Measurements from ENCODE around the gene DEGS2.

The DEGS2 gene

DNA sequence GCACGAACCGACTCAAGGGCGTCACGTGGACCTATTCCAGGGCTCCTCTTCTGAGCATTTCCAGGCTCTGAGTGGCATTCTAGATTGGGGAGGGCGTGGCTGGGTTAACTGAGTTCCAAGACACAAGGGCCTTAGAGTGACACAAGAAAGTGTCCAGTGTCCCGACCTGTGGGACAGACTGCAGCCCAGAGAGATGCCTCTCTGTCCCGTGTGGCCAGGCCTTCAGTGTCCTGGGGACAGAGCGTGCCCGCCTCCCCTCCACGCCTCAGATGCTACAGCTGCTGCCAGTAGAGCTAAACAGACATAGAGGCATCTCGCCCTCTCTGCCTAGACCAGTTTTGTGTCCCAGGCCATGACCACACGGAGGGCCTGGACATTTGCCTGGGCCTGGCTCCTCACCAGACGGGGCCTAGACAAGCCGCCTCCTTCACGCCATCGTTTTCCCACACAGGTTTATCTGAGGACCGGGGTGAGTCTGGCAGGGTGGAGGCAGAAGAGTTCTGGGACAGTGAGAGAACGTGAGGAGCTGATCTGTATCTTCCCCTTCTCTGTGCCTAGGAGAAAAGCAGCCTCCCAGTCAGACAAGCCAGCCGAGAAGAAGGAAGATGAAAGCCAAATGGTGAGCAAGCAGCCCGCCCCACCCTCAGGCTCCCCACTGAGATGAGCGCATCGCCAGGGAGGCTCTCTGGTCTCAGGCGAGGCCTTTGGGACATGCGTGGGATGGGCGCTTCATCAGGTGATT, 27.1 kb downstream of the DEGS2 start:
- DNase-seq (ENCODE audit: low spot score): no peak

DNA sequence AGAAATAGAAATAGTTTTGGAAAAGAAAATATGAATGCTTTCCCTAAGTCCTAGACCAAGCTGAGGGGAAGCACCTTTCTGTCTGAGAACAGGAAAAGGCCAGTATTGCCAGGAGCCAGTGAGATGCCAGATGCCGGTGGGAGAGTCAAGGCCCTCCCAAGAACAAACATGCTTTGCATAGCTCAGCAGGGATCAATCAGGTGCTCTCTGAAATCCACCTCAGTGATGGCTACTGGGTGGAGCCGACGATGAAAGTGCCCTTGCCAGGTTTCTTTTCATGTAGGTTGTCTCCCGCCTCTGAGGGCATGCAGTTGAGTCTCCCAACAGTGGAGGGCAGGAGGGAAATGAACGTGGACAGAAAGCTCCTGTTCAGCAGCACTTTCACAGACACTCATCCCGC, 28.3 kb downstream of the DEGS2 start:
- DNase-seq (ENCODE audit: low spot score): no peak

DNA sequence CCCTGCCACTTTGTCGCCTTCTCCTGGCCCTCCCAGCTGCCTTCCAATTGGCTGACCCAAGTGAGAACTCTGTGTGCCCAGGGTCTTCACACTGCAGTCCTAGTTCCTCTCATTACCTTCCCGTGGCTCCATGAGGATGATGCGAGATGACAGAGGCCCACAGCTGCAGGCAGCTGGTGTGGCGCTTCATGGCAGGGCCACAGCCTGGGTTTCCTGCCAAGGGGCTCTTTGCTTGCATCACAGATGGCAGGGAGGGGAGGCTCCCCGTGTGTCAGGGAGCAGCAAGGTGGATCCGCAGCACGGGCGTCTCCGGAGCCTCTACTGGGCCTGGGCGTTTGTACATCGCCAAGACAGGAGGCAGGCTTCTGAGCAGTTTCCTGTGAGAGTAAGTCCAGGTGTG, 28.9 kb downstream of the DEGS2 start:
- DNase-seq (ENCODE audit: low spot score): no peak

DNA sequence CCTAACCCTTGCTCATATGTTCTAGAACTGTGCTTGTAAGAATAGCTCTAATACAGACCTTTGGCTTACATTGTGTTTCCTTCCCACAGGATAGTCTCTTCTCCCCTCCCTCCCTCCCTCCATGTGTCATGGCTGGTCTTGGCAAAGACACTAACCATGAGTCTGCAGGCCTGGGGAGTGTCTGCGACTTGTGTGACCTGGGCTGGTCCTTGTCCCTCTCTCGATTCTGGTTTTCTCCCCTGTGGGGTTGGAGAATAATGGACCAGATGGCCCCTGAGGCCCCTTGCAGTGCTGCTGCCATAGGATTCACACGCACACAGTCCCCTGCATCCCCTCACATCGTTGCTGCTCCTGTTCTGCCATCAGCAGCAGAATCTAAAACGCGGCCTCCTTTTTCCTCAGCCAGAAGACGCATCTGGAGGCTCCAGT, 30.3 kb downstream of the DEGS2 start:
- no peak for DNase-seq (ENCODE audit: low spot score)

DNA sequence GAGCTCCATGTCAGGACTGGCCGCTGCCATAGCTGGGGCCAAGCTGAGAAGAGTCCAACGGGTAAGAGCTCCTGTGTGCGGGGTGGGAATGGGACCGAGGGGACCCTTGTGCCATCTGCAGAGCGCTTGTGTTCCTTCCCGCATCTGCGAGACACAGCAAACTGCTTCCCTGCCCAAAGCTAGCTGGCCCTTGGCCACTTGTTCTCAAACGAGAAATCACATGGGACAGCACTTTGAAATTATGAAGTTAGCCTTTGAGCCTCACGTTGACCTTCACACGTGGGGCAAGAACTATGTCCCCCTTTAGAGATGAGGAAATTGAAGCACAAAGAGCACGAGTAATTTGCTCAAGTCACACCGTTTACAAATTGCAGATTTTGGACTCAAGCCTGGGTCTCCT, 30.8 kb downstream of the DEGS2 start:
- DNase-seq (ENCODE audit: low spot score): no peak

DNA sequence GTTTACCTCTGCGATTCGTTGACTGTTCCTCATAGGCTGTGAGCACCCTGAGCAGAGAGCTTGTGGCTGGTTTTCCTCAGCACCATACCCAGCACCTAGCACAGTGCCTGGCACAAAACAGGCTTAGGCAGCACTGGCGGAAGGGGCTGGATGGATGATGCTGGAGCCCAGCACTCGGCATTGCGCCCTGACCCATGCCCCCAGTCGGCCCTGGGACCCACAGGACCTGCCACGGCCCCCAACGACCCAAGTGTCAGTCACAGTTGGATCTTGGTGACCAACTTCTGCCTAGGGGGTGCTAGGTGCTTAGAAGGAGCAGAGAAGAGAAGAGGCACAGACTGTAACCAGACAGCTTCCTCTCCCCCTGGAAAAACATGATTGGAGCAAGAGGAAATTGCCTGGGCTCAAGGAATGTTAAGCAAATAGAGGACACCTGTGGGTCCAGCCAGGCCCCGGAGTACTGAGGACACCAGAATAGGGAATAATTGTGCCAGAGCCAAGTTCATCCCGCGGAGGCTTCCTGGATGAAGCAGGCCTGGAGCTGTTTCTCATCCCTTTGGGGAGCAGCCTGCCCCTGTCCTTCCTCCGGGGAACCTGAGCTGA, 31.5 kb downstream of the DEGS2 start:
- DNase-seq (ENCODE audit: low spot score): no peak

DNA sequence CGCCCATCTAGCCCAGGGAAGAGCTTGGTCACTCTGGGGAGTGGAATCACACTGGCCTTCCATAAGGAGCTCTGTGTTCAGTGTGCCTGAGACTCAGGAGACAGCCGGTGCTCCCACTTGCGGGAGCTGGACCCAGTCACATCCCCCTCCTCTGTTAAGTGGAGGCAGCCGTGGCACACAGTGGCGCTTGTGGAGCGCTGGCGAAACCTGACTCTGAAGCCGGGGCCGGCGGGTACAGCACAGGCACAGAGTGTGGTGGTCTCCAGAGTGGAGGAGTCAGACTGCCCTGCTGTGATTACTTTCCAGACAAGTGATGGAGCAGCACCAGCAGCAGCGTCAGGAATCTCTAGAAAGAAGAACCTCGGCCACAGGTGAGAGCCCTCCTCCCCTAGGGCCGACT, 33.0 kb downstream of the DEGS2 start:
- DNase-seq (ENCODE audit: low spot score): no peak

DNA sequence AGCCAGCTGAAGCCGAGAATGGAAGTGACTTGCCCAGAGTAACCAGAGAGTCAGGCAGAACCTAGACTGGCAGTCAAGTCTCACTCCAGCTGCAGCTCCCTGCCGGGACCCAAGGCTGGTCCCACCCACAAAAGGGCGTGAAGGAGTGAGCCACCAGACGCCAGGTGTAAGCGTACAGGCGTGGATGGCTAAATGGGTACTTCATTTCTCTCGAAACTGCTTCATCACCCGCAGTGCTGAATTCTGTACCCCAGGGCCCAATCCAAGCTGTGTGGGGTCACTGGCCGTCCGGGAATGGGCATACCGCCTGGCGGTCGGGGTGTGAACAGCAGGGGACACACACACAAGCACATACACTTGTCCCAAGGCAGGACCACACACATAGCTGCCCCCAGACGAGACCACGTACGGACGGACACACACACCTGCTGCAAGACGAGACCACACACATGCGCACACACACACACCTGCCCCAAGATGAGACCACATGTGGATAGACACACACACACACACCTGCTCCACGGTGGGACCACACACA, 34.8 kb downstream of the DEGS2 start:
- DNase-seq (ENCODE audit: low spot score): no peak

DNA sequence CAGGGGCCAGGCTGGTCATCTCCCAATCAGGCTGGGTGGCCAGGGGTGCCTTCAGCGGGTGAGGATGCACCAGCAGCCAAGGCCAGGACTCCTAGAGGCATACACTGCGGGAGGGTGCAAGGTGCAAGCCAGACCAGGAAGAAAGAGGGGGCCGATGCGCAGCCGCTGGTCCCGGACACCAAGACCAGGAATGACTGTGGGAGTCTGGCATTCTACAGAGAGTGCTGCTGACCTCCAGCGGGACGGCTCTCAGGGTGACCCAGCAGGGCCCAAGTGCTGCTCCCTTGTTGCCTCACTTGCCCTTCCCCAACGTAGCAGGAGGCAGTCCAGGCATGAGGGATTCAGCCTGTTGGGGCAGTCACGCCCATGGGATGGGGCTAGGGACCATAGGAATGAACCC, 35.8 kb downstream of the DEGS2 start:
- DNase-seq (ENCODE audit: low spot score): no peak

DNA sequence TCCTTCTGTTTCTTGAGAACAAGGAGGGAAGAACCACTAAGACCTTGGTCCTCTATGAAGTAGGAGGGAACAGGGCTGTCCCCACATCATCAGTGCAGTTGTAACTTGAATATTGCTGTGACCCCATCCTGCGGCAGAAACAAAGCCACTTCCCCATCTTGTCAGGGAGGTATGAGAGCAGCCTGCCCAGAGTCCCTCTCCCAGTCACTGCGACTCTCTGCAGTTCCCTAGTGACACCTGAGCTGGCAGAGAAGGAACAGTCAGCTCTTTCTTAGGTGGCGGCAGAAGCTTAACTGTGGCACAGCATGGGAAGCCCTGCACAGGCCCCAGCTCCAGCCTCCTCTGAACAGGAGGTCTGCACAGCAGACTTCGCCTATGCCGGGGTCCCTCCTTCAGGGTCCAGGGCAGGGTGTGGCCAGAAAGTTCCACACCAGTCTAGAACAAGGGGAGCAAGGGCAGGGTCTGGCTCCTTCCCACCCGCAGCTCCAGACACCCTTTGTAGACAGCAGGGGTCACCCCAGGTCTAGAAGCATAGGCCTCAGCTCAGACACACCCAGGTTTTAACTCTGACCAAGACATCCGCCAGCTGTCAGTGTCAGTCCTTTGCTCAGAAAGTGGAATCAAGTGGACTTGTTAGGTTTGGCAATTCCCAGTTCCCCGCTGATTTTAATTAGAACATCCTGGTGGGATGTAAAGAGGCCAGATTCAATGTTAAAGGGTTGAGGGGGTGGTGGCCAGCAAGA, 36.8 kb downstream of the DEGS2 start:
- no peak for DNase-seq (ENCODE audit: low spot score)

DNA sequence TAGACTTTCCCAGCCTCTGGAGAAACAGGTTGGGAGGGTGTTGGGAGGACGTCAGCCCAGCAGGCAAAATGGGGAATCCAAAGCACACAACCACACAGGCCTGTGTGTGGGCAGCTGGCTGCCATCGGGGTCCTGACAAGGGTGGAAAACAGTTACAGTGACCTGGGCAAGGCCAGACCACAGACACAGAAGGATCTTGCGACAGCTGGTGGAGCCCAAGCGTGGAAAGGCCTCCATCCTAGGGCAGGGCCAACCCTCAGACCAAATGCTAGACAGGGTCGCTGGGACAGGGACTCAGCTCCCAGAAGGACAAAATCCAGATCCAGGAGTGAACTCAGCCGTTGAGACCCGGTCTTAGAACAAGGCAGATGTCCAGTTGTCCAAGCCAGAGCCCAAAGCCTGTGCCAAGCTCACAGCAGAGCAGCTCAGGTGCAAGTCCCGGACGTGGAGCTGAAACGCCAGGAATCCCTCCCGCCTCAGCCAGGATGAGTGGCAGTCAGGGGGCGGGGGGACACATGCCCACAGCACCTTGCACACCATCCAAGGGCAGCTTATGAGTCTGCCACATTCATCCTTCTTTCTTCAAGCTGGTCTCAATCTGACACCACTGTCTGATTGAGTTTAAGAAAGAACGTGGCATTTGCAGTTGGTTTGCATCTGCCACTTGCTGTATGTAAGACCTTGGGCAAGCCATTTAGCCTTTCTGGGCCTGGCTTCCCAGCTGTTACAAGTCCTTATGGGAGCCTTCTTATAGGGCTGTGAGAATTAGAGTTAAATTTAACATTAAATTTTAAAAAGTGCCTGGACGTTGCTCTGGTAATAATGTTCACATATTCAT, 37.6 kb downstream of the DEGS2 start:
- DNase-seq (ENCODE audit: low spot score): no peak

DNA sequence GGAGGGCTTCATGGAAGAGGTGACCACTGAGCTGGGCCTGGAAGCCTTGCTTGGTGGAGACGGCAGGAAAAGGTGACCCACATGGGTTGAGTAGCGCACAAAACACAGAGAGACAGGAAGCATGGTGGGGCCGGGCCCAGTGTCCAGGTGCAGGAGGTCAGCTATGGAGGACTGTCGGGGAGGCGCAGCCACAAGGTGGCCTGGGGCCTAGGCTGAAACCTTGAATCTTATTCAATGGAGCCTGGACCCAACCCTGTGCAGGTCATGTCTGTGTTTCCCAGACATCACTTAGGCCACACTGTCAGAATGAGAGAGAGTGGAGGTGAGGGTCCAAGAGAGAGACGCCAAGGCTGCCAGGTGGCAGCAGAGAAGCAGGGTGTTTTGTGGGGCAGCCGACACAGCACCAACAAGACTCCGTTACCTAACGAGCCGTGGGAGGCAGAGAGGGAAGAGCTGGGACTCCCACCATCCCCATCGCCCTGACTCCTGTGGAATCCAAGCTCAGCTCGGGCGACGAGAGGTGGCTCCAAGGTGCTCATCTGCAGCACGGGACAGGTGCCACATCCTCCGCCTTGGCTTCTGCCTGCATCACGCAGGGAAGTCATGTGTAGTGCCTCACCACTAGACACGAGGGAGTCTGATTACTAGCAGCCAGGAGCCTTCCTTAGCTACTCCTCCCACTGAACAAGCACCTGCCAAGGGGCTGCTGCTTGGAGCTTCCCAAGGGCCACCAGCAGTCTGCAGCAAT, 38.7 kb downstream of the DEGS2 start:
- no peak for DNase-seq (ENCODE audit: low spot score)

DNA sequence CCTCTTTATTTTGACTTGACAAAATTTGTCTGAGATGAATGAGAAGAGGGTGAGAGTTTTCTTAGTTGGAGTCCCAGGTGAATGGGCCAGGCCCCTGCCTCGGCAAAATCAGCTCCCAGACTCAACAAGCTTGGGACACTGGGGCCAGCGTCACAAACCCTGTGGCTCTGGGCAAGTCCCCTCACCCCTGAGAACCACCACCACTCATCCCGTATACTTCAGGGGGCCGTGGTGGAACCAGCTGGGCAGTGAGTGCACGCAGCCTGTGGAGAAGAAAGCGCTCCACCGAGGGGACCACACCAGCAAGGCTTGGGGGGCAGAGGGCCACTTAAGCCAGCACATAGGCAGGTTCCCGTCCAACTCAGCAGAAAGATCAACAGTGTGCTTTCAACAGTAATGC, 40.2 kb downstream of the DEGS2 start:
- DNase-seq (ENCODE audit: low spot score): no peak

DNA sequence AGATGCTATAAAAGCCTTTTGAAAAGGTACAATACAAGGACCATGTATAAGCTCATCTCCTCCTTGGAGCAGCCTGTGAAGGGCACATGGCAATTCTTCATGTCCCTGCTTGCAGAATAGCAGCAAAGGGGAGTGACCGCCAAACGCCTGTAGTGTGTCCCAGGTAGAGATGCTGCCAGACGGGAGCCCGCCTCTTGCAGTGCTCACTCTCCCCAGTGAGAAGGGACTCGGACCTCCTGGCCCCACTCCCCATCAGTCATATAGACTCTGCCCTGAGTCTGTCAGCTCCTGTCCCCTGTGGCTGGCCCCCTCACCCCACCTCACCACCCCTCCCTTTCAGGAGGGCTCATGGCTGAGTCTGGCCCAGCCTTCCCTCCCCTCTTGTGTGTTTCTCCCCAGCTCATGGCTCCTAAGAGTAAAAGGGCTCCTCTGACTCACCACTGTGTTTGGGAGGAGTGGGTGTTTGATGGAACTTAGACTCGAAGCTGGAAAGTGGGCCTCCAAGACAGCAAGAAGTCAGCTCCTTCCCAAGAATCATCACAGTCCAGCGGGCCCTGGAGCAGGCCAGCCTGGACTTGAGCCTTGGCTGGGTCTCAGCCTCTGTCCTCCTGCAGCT, 40.9 kb downstream of the DEGS2 start:
- DNase-seq (ENCODE audit: low spot score): no peak

DNA sequence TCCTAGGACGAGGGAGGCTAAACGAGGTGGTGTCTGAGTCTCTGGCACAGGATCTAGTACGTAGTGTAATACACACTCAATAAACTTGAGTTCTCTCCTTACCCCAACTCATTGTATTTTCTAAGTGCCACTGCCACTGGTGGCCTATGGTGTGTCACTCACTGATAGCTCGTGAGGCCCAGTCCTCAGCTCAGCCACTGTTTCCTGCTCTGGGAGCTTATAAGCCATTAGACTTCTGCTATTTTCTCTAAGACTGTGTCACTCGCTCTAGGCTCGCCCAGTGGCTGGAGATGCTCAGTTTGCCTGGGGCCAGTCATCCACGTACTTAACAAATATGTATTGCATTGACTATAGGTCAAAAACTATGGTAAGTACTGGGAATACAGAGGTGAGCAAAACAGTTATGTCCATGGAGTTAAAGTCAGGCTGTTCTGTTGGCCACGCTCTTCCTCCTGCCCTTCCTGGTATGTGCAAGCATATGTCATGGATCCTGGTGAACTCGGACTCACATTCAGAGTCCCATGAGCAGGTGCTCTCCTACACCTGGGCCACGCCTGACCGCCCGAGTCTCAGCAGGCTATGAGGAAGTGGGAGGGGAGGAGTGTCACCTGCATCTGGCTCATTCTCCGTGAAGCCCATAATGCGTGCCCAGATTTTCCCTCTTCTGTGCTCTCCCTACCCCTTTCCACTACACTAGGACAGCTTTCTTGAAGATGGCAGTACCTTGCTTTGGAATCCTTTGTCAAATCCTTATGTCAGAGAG, 41.6 kb downstream of the DEGS2 start:
- DNase-seq (ENCODE audit: low spot score): no peak

DNA sequence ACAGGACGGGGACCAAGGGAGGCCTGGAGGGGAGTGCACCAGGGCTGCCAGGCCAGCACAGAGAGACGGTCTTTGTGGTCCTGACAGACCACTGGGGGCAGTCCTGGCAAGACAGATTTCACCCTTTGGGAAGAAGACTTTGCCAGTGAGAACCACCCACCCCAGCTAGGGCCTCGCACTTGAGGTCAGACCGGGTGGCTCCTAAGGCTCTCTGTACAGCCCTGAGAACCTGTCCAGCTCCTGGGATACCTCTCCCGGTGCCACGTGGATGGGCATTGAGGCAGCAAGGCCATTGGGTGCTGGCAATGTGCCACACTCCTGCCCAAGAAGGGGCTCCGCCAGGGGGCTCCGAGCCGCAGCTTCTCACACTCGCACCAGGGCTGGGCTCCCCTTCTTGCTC, 42.4 kb downstream of the DEGS2 start:
- no peak for DNase-seq (ENCODE audit: low spot score)

DNA sequence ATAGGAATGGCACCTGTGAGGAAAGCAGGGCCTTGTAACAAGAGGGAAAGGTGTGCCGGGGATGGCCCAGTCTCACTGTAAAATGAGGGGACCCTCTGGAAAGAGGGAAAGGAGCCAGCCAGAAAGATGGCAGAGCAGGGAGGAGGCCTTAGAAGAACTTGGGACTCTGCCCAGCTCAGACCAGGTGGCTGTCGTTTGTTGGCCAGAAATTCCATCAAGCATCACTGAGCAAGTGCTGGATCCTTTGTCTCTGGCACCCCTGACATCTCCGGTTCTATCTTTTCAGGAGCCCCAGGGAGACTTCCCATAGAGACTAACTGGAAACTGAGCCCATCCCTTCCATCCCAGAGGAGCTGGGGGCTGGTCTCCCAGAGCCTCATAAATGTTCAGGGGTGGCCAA, 43.3 kb downstream of the DEGS2 start:
- DNase-seq (ENCODE audit: low spot score): no peak

DNA sequence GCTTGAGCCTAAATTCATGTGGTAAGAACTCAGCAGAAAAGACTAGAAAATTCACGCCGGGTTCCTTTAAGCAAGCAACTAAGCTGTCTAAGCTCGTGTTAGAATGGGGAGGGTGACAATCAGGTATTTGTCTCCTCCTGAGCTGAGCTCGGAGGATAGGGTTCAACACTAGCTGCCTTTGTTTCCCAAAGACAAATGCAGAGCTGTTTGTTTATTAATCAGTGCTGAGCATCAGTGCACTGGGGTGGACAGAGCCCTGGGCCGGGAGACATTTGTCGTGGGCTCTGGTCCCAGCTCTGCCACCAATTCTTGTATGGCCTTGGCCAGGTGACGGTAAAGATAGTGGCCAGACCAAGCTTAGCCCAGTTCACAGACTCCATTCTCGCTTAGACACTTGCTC, 43.7 kb downstream of the DEGS2 start:
- DNase-seq (ENCODE audit: low spot score): no peak

DNA sequence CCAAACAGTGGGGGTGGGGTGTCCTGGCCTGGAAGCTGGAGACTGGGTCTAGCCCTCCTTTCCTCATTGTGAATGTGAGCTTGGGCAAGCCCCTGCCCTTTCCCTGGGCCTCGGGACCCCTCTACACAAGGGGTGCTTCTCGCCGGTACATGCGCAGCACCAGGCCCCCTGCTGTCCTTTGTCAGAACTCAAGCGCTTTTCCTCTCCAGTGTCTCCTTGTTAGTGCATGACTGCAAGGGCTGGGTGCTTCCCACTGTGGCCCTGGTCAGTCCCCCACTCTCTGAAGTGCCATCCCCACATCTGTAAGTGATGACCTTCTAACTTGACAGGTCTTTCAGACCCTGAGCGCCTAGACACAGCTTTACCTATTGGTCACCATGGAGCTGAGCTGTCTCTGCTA, 44.2 kb downstream of the DEGS2 start:
- DNase-seq (ENCODE audit: low spot score): no peak

DNA sequence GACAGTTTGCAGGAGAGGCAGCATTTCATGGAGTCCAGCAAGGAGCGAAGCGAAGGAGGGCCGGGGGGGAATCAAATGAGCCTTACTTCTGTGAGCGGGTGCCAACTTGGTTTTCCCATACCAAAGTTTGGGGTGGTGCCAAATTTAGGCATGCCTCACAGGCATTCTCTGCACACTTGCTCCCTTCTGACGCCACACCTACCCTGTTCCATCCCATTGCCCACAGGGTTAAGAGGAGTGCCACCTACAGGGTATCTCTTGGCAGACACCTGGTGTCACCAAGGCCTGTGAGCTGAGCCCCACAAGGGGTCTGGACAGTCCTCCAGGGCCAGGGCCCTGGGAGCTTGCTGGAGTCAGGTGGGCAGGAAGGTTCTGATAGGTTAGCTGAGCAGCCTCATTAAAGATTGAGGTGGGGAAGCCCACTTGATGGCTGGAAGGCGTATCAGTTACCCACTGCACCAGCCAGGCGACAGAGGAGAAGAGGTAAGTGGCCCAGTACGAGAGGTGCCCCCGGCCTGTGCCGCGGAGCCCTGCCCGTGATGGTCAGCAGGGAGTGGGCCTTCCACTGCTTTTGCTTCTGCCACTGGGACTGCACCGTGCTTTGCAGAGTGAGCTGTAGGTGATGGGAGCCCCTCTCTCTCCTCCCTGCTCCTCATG, 45.2 kb downstream of the DEGS2 start:
- DNase-seq (ENCODE audit: low spot score): no peak

Data from RKO (cell line).